OCI-LY7 (cell line): ENCODE results near the gene N4BP2. TPM values are rescaled to one million over a fixed set of nuclear protein-coding genes. Genes with fewer than 3 reads are reported as not detected.

ENCODE experiments used
- BruUV-seq: library from RNA; stranded (reverse); fragments of 400-500 nt; replicated peaks from 2 replicates; lab custom pipeline; 2021; lab: Mats Ljungman, UMichigan
- CTCF ChIA-PET: fragments of 300-600 bp; sonication (Branson Sonifier 250); formaldehyde crosslinking; loops from one replicate; lab custom pipeline; 2022; ENCODE audit warnings: antibody characterized with exemption; ENCODE audit not compliant: unreplicated experiment; lab: Charles Lee
- POLR2A ChIA-PET: fragments of 300-600 bp; sonication (Branson Sonifier 250); formaldehyde crosslinking; loops from one replicate; lab custom pipeline; 2022; ENCODE audit warnings: antibody characterized with exemption; lab: Charles Lee
- DNase-seq: peaks from one replicate; pipeline ENCODE4 v3.0.0-alpha.2; 2015; ENCODE audit warnings: low spot score
- H2AFZ ChIP-seq: fragments of 200-600 bp; sonication (generic), shearing (Covaris generic); 2 replicates; pipeline ENCODE4 v1.6.1; 2014; ENCODE audit warnings: mild to moderate bottlenecking, antibody characterized with exemption, low read length, moderate library complexity
- H3K27ac ChIP-seq: fragments of 200-600 bp; sonication (generic); 2 replicates; pipeline ENCODE4 v1.5.1; 2014; ENCODE audit warnings: mixed run types, low read depth, mild to moderate bottlenecking, moderate library complexity, low read length, inconsistent platforms; ENCODE audit not compliant: poor library complexity, severe bottlenecking
- H3K36me3 ChIP-seq: fragments of 200-600 bp; sonication (generic); 2 replicates; pipeline ENCODE4 v1.6.1; 2014; ENCODE audit warnings: mild to moderate bottlenecking, antibody characterized with exemption, low read length, moderate library complexity, mixed read lengths; ENCODE audit not compliant: insufficient read depth
- H3K4me1 ChIP-seq: fragments of 200-600 bp; sonication (generic); 2 replicates; pipeline ENCODE4 v1.5.1; 2014; ENCODE audit warnings: mild to moderate bottlenecking, low read length; ENCODE audit not compliant: insufficient read depth, poor library complexity, severe bottlenecking
- H3K4me2 ChIP-seq: fragments of 200-600 bp; sonication (generic); 2 replicates; pipeline ENCODE4 v1.6.1; 2014; ENCODE audit warnings: mild to moderate bottlenecking, low read length
- H3K4me3 ChIP-seq: fragments of 200-600 bp; sonication (generic); 2 replicates; pipeline ENCODE4 v1.5.1; 2014; ENCODE audit warnings: mild to moderate bottlenecking, low read depth, low read length; ENCODE audit not compliant: poor library complexity, severe bottlenecking
- H3K79me2 ChIP-seq: fragments of 200-600 bp; sonication (generic); 2 replicates; pipeline ENCODE4 v1.6.1; 2016; ENCODE audit warnings: low read depth, mild to moderate bottlenecking, low read length, moderate library complexity, mixed read lengths; ENCODE audit not compliant: insufficient read depth
- H3K9me2 ChIP-seq: fragments of 200-600 bp; sonication (generic); 2 replicates; pipeline ENCODE4 v1.6.1; 2016; ENCODE audit warnings: mild to moderate bottlenecking, low read length, mixed read lengths; ENCODE audit not compliant: insufficient read depth
- H3K9me3 ChIP-seq: fragments of 200-600 bp; sonication (generic); 2 replicates; pipeline ENCODE4 v1.6.1; 2014; ENCODE audit warnings: mild to moderate bottlenecking, mixed run types, low read length, mixed read lengths
- H4K20me1 ChIP-seq: fragments of 200-600 bp; sonication (generic); 2 replicates; pipeline ENCODE4 v1.6.1; 2014; ENCODE audit warnings: mild to moderate bottlenecking, antibody characterized with exemption, low read length, moderate library complexity, mixed read lengths; ENCODE audit not compliant: insufficient read depth
- EZH2phosphoT487 ChIP-seq: fragments of 200-600 bp; sonication (generic); IDR thresholded peaks from 2 replicates; pipeline ENCODE4 v1.6.1; 2018; ENCODE audit warnings: low read depth, borderline replicate concordance, mild to moderate bottlenecking, mixed run types, antibody characterized with exemption, low read length, moderate library complexity, mixed read lengths
- intact Hi-C: fragments of 100-400 bp; cut with micrococcal nuclease; formaldehyde crosslinking; loops from one replicate; pipeline ENCODE4 v1.10.0; 2022; ENCODE audit not compliant: unreplicated experiment
- small RNA-seq: library from RNA; depleted of rRNA; stranded (forward); fragments of <200 nt; gene quantifications from one replicate; pipeline ENCODE3, GENCODE V24; 2014
- total RNA-seq, 2 experiments: library from RNA; depleted of rRNA in 1 of 2; stranded (reverse); fragments of >200 nt in 1 of 2; shearing (Covaris generic) in 1 of 2; gene quantifications; 2 replicates each; pipeline ENCODE4 v1.2.3, GENCODE V29; 2014 to 2022
- TF ChIP-seq, protein P1 (sequence below): fragments of 200-600 bp; sonication (generic); conservative IDR thresholded peaks from 2 replicates; pipeline ENCODE4 v1.5.1; 2014; ENCODE audit warnings: mild to moderate bottlenecking, antibody characterized with exemption, low read length, moderate library complexity, mixed read lengths

Gene N4BP2
- total RNA-seq, 2 experiments from 2014 or later = 11.4 to 17.8 TPM

DNA sequence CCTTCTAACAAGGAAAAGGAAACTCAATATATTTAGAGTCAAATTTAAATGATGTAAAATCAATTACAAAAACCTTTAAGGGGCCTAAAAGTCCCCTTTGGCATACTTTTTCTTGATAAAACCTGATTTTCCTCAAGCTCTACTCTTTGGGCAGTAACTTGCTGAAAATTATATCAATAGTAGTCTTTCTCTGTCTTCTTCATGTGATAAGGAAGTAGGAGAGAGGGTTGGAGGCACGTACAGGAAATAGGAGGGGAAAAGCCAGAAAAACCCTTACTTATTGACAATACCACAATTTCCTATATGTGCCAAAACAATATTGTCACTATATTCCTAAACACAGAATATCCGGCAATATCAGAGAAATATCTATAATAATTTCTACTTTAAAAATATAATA, 149.8 kb downstream of the N4BP2 start:
- H4K20me1 ChIP-seq = peaks cover 1% of the 10 kb centered on the region; the same call in 1 of the 2 replicates
- H3K79me2 ChIP-seq = peaks cover 100% of the 10 kb centered on the region
- H3K27ac ChIP-seq = peak overlapping the region; percentile 93
- H3K36me3 ChIP-seq = peaks cover 52% of the 10 kb centered on the region
- no peak for TF ChIP-seq EZH2phosphoT487
- TF ChIP-seq, protein P1, sequence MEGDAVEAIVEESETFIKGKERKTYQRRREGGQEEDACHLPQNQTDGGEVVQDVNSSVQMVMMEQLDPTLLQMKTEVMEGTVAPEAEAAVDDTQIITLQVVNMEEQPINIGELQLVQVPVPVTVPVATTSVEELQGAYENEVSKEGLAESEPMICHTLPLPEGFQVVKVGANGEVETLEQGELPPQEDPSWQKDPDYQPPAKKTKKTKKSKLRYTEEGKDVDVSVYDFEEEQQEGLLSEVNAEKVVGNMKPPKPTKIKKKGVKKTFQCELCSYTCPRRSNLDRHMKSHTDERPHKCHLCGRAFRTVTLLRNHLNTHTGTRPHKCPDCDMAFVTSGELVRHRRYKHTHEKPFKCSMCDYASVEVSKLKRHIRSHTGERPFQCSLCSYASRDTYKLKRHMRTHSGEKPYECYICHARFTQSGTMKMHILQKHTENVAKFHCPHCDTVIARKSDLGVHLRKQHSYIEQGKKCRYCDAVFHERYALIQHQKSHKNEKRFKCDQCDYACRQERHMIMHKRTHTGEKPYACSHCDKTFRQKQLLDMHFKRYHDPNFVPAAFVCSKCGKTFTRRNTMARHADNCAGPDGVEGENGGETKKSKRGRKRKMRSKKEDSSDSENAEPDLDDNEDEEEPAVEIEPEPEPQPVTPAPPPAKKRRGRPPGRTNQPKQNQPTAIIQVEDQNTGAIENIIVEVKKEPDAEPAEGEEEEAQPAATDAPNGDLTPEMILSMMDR = no peak
- BruUV-seq = no TSS peak
- peak overlapping the region; percentile 84 for H3K4me2 ChIP-seq
- H2AFZ ChIP-seq = no peak overlapping the region
- H3K9me3 ChIP-seq = no peaks in the 10 kb centered on the region
- peaks cover 97% of the 10 kb centered on the region for H3K4me1 ChIP-seq
- intact Hi-C loops = loop anchor here (5.0 kb wide), 1 partner anchor 749 kb away; the partner anchor contains the start of genes LIAS and RPL9
- DNase-seq = no peak
- H3K9me2 ChIP-seq = no peaks in the 10 kb centered on the region
- peak overlapping the region; percentile 79 for H3K4me3 ChIP-seq
- POLR2A ChIA-PET = interaction anchor here (0.6 to 12.1 kb wide), 2 partner anchors 14 to 76 kb away, joined by 6 to 212 read pairs; partner anchors contain the start of gene RHOH
- CTCF ChIA-PET = interaction anchor here (1.3 kb wide), 1 partner anchor 110 kb away, joined by 3 read pairs; no protein-coding TSS in a partner anchor

Small RNAs within 50 kb of the gene (small RNA-seq; reads per million reads assigned to genes)
- gene AC095057.1 (not detected), gene RF00432 (not detected), gene RNU6-1112P (not detected)

Other genes with a start within 250 kb of the N4BP2 start
- gene PDS5A, start 78.9 kb upstream of the N4BP2 start, total RNA-seq (2014; rRNA removed; shearing (Covaris generic)) = 65.3 and 69.5 TPM in 2 replicates
- 113 and 114 TPM in 2 replicates for gene PDS5A, start 78.9 kb upstream of the N4BP2 start, total RNA-seq (2022)
- gene RHOH, start 140.2 kb downstream of the N4BP2 start, total RNA-seq (2014; rRNA removed; shearing (Covaris generic)) = 35.5 and 38.2 TPM in 2 replicates
- 83.2 and 87.4 TPM in 2 replicates for gene RHOH, start 140.2 kb downstream of the N4BP2 start, total RNA-seq (2022)